OCI-LY7 (cell line): Measurements from ENCODE around the gene IRX5. TPM values are rescaled to one million over a fixed set of nuclear protein-coding genes. Genes with fewer than 3 reads are reported as not detected.

Experiments used
- BruUV-seq: library from RNA; stranded (reverse); fragments of 400-500 nt; replicated peaks from 2 replicates; lab custom pipeline; 2021; lab: Mats Ljungman, UMichigan
- CTCF ChIA-PET: fragments of 300-600 bp; sonication (Branson Sonifier 250); formaldehyde crosslinking; loops from one replicate; lab custom pipeline; 2022; ENCODE audit warnings: antibody characterized with exemption; ENCODE audit not compliant: unreplicated experiment; lab: Charles Lee
- POLR2A ChIA-PET: fragments of 300-600 bp; sonication (Branson Sonifier 250); formaldehyde crosslinking; loops from one replicate; lab custom pipeline; 2022; ENCODE audit warnings: antibody characterized with exemption; lab: Charles Lee
- DNase-seq: peaks from one replicate; pipeline ENCODE4 v3.0.0-alpha.2; 2015; ENCODE audit warnings: low spot score
- H2AFZ ChIP-seq: fragments of 200-600 bp; sonication (generic), shearing (Covaris generic); 2 replicates; pipeline ENCODE4 v1.6.1; 2014; ENCODE audit warnings: mild to moderate bottlenecking, antibody characterized with exemption, low read length, moderate library complexity
- H3K27ac ChIP-seq: fragments of 200-600 bp; sonication (generic); 2 replicates; pipeline ENCODE4 v1.5.1; 2014; ENCODE audit warnings: mixed run types, low read depth, mild to moderate bottlenecking, moderate library complexity, low read length, inconsistent platforms; ENCODE audit not compliant: poor library complexity, severe bottlenecking
- H3K36me3 ChIP-seq: fragments of 200-600 bp; sonication (generic); 2 replicates; pipeline ENCODE4 v1.6.1; 2014; ENCODE audit warnings: mild to moderate bottlenecking, antibody characterized with exemption, low read length, moderate library complexity, mixed read lengths; ENCODE audit not compliant: insufficient read depth
- H3K4me1 ChIP-seq: fragments of 200-600 bp; sonication (generic); 2 replicates; pipeline ENCODE4 v1.5.1; 2014; ENCODE audit warnings: mild to moderate bottlenecking, low read length; ENCODE audit not compliant: insufficient read depth, poor library complexity, severe bottlenecking
- H3K4me2 ChIP-seq: fragments of 200-600 bp; sonication (generic); 2 replicates; pipeline ENCODE4 v1.6.1; 2014; ENCODE audit warnings: mild to moderate bottlenecking, low read length
- H3K4me3 ChIP-seq: fragments of 200-600 bp; sonication (generic); 2 replicates; pipeline ENCODE4 v1.5.1; 2014; ENCODE audit warnings: mild to moderate bottlenecking, low read depth, low read length; ENCODE audit not compliant: poor library complexity, severe bottlenecking
- H3K79me2 ChIP-seq: fragments of 200-600 bp; sonication (generic); 2 replicates; pipeline ENCODE4 v1.6.1; 2016; ENCODE audit warnings: low read depth, mild to moderate bottlenecking, low read length, moderate library complexity, mixed read lengths; ENCODE audit not compliant: insufficient read depth
- H3K9me2 ChIP-seq: fragments of 200-600 bp; sonication (generic); 2 replicates; pipeline ENCODE4 v1.6.1; 2016; ENCODE audit warnings: mild to moderate bottlenecking, low read length, mixed read lengths; ENCODE audit not compliant: insufficient read depth
- H3K9me3 ChIP-seq: fragments of 200-600 bp; sonication (generic); 2 replicates; pipeline ENCODE4 v1.6.1; 2014; ENCODE audit warnings: mild to moderate bottlenecking, mixed run types, low read length, mixed read lengths
- H4K20me1 ChIP-seq: fragments of 200-600 bp; sonication (generic); 2 replicates; pipeline ENCODE4 v1.6.1; 2014; ENCODE audit warnings: mild to moderate bottlenecking, antibody characterized with exemption, low read length, moderate library complexity, mixed read lengths; ENCODE audit not compliant: insufficient read depth
- EZH2phosphoT487 ChIP-seq: fragments of 200-600 bp; sonication (generic); IDR thresholded peaks from 2 replicates; pipeline ENCODE4 v1.6.1; 2018; ENCODE audit warnings: low read depth, borderline replicate concordance, mild to moderate bottlenecking, mixed run types, antibody characterized with exemption, low read length, moderate library complexity, mixed read lengths
- intact Hi-C: fragments of 100-400 bp; cut with micrococcal nuclease; formaldehyde crosslinking; loops from one replicate; pipeline ENCODE4 v1.10.0; 2022; ENCODE audit not compliant: unreplicated experiment
- total RNA-seq, 2 experiments: library from RNA; depleted of rRNA in 1 of 2; stranded (reverse); fragments of >200 nt in 1 of 2; shearing (Covaris generic) in 1 of 2; gene quantifications; 2 replicates each; pipeline ENCODE4 v1.2.3, GENCODE V29; 2014 to 2022
- TF ChIP-seq, protein P1 (sequence below): fragments of 200-600 bp; sonication (generic); conservative IDR thresholded peaks from 2 replicates; pipeline ENCODE4 v1.5.1; 2014; ENCODE audit warnings: mild to moderate bottlenecking, antibody characterized with exemption, low read length, moderate library complexity, mixed read lengths

IRX5 gene
- total RNA-seq, 2 experiments from 2014 or later, result 5.1 to 5.9 TPM

DNA sequence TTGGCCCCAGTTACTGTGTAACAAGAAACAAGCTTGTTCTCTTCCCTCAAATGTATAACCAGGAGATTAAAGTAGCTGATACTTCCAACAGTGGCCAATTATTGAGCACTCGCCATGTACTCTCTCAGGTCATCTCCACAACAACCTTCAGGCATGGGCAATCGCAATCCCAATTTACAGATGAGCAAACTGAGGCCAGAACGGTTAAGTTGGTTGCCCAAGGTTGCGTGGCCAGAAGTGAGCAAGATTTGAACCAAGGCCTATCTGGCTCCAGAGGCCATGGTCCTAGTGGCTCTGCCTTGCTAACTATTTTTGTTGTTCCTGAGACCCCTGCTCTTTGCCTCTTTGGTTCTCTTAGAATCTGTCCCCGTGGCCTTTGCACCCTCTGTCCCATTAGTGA lies 33.6 kb downstream of the IRX5 start:
- no peaks in the 10 kb centered on the region for H4K20me1 ChIP-seq
- no peaks in the 10 kb centered on the region for H3K9me2 ChIP-seq
- ChIA-PET CTCF (no interaction called here), POLR2A (no interaction called here)
- H2AFZ ChIP-seq, result no peak overlapping the region
- no peak overlapping the region for H3K4me3 ChIP-seq
- TF ChIP-seq, protein P1, sequence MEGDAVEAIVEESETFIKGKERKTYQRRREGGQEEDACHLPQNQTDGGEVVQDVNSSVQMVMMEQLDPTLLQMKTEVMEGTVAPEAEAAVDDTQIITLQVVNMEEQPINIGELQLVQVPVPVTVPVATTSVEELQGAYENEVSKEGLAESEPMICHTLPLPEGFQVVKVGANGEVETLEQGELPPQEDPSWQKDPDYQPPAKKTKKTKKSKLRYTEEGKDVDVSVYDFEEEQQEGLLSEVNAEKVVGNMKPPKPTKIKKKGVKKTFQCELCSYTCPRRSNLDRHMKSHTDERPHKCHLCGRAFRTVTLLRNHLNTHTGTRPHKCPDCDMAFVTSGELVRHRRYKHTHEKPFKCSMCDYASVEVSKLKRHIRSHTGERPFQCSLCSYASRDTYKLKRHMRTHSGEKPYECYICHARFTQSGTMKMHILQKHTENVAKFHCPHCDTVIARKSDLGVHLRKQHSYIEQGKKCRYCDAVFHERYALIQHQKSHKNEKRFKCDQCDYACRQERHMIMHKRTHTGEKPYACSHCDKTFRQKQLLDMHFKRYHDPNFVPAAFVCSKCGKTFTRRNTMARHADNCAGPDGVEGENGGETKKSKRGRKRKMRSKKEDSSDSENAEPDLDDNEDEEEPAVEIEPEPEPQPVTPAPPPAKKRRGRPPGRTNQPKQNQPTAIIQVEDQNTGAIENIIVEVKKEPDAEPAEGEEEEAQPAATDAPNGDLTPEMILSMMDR, result no peak
- TF ChIP-seq EZH2phosphoT487, result no peak
- H3K4me2 ChIP-seq, result no peak overlapping the region
- no peaks in the 10 kb centered on the region for H3K79me2 ChIP-seq
- no peak overlapping the region for H3K27ac ChIP-seq
- no peak for DNase-seq
- no peaks in the 10 kb centered on the region for H3K9me3 ChIP-seq
- no TSS peak for BruUV-seq
- intact Hi-C loops, result no loop called here
- no peaks in the 10 kb centered on the region for H3K4me1 ChIP-seq
- no peaks in the 10 kb centered on the region for H3K36me3 ChIP-seq

DNA sequence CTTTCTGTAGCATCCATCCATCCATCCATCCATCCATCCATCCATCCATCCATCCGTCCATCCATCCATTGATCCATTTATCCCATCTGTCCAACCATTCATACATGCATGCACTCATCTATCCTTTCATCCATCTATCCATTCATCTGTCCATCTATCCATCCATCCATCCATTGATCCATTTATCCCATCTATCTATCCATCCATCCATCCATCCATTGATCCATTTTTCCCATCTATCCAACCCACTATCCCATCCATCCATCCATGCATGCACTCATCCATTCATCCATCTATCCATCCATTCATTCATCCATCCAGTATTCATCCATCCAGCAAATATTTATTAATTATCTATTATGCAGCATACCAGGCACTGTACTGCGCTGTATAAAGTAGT lies 34.8 kb downstream of the IRX5 start:
- H3K4me2 ChIP-seq, result no peak overlapping the region
- TF ChIP-seq EZH2phosphoT487, result no peak
- TF ChIP-seq, protein P1, result no peak
- H3K9me2 ChIP-seq, result no peaks in the 10 kb centered on the region
- H2AFZ ChIP-seq, result no peak overlapping the region
- no peaks in the 10 kb centered on the region for H3K36me3 ChIP-seq
- H3K4me1 ChIP-seq, result no peaks in the 10 kb centered on the region
- POLR2A ChIA-PET, result no interaction called here
- no peaks in the 10 kb centered on the region for H4K20me1 ChIP-seq
- intact Hi-C loops, result no loop called here
- H3K79me2 ChIP-seq, result no peaks in the 10 kb centered on the region
- no peaks in the 10 kb centered on the region for H3K9me3 ChIP-seq
- H3K4me3 ChIP-seq, result no peak overlapping the region
- no peak overlapping the region for H3K27ac ChIP-seq
- BruUV-seq, result no TSS peak
- CTCF ChIA-PET, result no interaction called here
- no peak for DNase-seq

DNA sequence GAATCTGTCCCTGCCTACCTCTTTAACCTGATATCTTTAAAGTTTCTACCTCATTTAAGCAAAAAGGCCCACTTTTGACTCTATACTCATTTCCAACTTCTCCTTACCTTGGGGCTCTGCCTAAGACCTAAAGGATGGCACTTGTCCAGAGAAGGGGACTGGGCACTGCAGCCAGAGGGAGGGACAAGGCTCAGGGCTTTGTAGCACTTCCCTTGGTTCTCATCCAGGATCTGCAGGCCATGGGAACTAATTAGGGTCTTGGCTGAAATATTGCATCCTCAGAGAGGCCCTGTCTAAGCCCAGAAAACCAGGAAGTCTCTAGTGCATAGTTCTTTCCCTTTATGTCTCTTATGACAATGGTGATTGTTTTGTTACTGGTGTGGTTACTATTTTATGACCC lies 37.3 kb downstream of the IRX5 start:
- Histone ChIP-seq H3K9me2 (no peaks in the 10 kb centered on the region), H3K4me3 (no peak overlapping the region), H4K20me1 (no peaks in the 10 kb centered on the region), H3K36me3 (no peaks in the 10 kb centered on the region), H3K79me2 (no peaks in the 10 kb centered on the region), H2AFZ (no peak overlapping the region), H3K27ac (no peak overlapping the region), H3K9me3 (no peaks in the 10 kb centered on the region), H3K4me1 (no peaks in the 10 kb centered on the region), H3K4me2 (no peak overlapping the region)
- no TSS peak for BruUV-seq
- ChIA-PET POLR2A (no interaction called here), CTCF (no interaction called here)
- no peak for DNase-seq
- intact Hi-C loops, result no loop called here
- TF ChIP-seq, protein P1, result no peak
- no peak for TF ChIP-seq EZH2phosphoT487
